SK-N-SH treated with all-trans-retinoic acid at 6 μM for 48 hours (cell line): ENCODE data around the gene SCYL3.

Experiments used
- ATAC-seq: fragments of 200-7000 bp; cut with Tn5 transposase; 3 replicates; pipeline ENCODE4 v1.9.1; 2020; ENCODE audit warnings: mild to moderate bottlenecking, moderate library complexity
- BACH2 ChIP-seq: fragments of 250-450 bp; sonication (Bioruptor Pico); IDR thresholded peaks from 2 replicates; pipeline ENCODE4 v1.9.0; 2021; ENCODE audit warnings: mild to moderate bottlenecking, borderline replicate concordance
- CSDC2 ChIP-seq: fragments of 250-450 bp; sonication (Bioruptor Pico); IDR thresholded peaks from 2 replicates; pipeline ENCODE4 v1.5.0; 2020; ENCODE audit warnings: mild to moderate bottlenecking, moderate library complexity
- OSR1 ChIP-seq: fragments of 250-450 bp; sonication (Bioruptor Pico); IDR thresholded peaks from 2 replicates; pipeline ENCODE4 v1.8.0; 2022; ENCODE audit warnings: moderate library complexity, mild to moderate bottlenecking, inconsistent platforms
- RARB ChIP-seq: fragments of 250-450 bp; sonication (Bioruptor Pico); IDR thresholded peaks from 2 replicates; pipeline ENCODE4 v1.8.0; 2021; ENCODE audit warnings: mild to moderate bottlenecking, moderate library complexity
- TCF4 ChIP-seq: fragments of 250-450 bp; sonication (Bioruptor Pico); IDR thresholded peaks from 2 replicates; pipeline ENCODE4 v1.8.0; 2021; ENCODE audit warnings: mild to moderate bottlenecking, moderate library complexity, borderline replicate concordance
- TOX ChIP-seq: fragments of 250-450 bp; sonication (Bioruptor Pico); IDR thresholded peaks from 2 replicates; pipeline ENCODE4 v1.8.0; 2021; ENCODE audit warnings: mild to moderate bottlenecking, moderate library complexity, borderline replicate concordance
- ZC3H10 ChIP-seq: fragments of 250-450 bp; sonication (Bioruptor Pico); IDR thresholded peaks from 2 replicates; pipeline ENCODE4 v1.5.1; 2021; ENCODE audit warnings: mild to moderate bottlenecking, moderate library complexity
- ZFP3 ChIP-seq: fragments of 250-450 bp; sonication (Bioruptor Pico); IDR thresholded peaks from 2 replicates; pipeline ENCODE4 v1.5.0; 2020; ENCODE audit warnings: mild to moderate bottlenecking, moderate library complexity
- ZFP30 ChIP-seq: fragments of 450-650 bp; formaldehyde crosslinking; IDR thresholded peaks from 2 replicates; pipeline ENCODE4 v1.5.0; 2022; ENCODE audit warnings: mild to moderate bottlenecking, moderate library complexity
- ZNF565 ChIP-seq: fragments of 450-650 bp; formaldehyde crosslinking; conservative IDR thresholded peaks from 2 replicates; pipeline ENCODE4 v1.5.0; 2020; ENCODE audit warnings: low read depth, mild to moderate bottlenecking, moderate library complexity
- TF ChIP-seq, protein P1 (sequence below): fragments of 250-450 bp; sonication (Bioruptor Pico); IDR thresholded peaks from 2 replicates; pipeline ENCODE4 v1.5.0; 2020; ENCODE audit warnings: mild to moderate bottlenecking, moderate library complexity
- TF ChIP-seq, protein P2 (sequence below): fragments of 250-450 bp; sonication (Bioruptor Pico); IDR thresholded peaks from 2 replicates; pipeline ENCODE4 v1.5.1; 2020; ENCODE audit warnings: low read depth, mild to moderate bottlenecking, moderate library complexity
- TF ChIP-seq, protein P3 (sequence below): fragments of 250-450 bp; sonication (Bioruptor Pico); IDR thresholded peaks from 2 replicates; pipeline ENCODE4 v1.8.0; 2021; ENCODE audit warnings: low read depth, mild to moderate bottlenecking, moderate library complexity, borderline replicate concordance
- TF ChIP-seq, protein P4 (sequence below): fragments of 250-450 bp; sonication (Bioruptor Pico); IDR thresholded peaks from 2 replicates; pipeline ENCODE4 v1.5.1; 2021; ENCODE audit warnings: mild to moderate bottlenecking, moderate library complexity

SCYL3 gene, protein sequence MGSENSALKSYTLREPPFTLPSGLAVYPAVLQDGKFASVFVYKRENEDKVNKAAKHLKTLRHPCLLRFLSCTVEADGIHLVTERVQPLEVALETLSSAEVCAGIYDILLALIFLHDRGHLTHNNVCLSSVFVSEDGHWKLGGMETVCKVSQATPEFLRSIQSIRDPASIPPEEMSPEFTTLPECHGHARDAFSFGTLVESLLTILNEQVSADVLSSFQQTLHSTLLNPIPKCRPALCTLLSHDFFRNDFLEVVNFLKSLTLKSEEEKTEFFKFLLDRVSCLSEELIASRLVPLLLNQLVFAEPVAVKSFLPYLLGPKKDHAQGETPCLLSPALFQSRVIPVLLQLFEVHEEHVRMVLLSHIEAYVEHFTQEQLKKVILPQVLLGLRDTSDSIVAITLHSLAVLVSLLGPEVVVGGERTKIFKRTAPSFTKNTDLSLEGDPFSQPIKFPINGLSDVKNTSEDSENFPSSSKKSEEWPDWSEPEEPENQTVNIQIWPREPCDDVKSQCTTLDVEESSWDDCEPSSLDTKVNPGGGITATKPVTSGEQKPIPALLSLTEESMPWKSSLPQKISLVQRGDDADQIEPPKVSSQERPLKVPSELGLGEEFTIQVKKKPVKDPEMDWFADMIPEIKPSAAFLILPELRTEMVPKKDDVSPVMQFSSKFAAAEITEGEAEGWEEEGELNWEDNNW

DNA sequence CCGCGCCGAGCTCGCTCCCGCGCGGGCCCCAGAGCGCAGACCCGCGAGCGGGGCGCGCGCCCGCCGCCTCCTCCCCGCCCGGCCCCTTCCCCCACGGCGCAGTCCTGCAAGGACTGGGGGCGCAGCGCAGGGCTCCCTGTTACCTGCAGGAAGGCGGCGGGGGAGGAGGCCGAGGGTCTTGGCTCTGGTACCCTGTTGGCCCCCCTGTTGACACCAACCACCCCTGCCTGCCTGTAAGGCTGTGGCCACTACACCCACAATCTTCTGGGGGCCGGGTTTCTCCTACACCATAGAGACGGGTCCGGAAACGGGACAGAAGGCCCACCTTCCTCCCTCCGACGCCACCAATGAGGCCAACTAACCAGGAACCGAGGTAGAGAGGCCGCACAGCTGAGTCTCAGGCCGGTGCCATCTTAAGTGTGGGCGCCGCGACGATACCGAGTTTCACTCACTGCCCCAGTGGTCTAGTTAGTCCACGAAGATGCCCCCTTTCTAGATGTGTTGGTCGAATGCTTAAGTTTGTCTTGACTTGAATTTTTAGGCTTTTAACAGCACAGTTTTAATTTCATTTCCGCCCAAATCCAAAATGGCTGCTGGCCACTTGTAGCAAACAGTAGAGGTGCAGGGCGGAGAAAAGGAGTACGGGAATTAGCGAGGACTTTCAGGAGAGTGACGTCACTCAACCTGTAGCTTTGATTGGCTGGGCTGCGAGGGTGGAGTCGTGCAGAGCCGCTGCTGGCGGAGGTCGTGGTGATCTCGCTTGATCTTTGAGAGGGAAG lies at the start of gene SCYL3:
SCYL3 (minus strand) TSS at position 252 of the 779 bp plus-strand sequence. CDS start 5,056 bp downstream, outside the sequence.
- peak; percentile 53; the same call in 1 of the 2 replicates for TF ChIP-seq ZC3H10 (CRISPR knock-in tag)
- TF ChIP-seq, protein P1, sequence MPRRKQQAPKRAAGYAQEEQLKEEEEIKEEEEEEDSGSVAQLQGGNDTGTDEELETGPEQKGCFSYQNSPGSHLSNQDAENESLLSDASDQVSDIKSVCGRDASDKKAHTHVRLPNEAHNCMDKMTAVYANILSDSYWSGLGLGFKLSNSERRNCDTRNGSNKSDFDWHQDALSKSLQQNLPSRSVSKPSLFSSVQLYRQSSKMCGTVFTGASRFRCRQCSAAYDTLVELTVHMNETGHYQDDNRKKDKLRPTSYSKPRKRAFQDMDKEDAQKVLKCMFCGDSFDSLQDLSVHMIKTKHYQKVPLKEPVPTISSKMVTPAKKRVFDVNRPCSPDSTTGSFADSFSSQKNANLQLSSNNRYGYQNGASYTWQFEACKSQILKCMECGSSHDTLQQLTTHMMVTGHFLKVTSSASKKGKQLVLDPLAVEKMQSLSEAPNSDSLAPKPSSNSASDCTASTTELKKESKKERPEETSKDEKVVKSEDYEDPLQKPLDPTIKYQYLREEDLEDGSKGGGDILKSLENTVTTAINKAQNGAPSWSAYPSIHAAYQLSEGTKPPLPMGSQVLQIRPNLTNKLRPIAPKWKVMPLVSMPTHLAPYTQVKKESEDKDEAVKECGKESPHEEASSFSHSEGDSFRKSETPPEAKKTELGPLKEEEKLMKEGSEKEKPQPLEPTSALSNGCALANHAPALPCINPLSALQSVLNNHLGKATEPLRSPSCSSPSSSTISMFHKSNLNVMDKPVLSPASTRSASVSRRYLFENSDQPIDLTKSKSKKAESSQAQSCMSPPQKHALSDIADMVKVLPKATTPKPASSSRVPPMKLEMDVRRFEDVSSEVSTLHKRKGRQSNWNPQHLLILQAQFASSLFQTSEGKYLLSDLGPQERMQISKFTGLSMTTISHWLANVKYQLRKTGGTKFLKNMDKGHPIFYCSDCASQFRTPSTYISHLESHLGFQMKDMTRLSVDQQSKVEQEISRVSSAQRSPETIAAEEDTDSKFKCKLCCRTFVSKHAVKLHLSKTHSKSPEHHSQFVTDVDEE, result peak; percentile 13; the same call in 1 of the 2 replicates
- TF ChIP-seq ZNF565 (CRISPR knock-in tag), result no peak
- peak; percentile 59 for TF ChIP-seq OSR1 (CRISPR knock-in tag)
- TF ChIP-seq, protein P2, sequence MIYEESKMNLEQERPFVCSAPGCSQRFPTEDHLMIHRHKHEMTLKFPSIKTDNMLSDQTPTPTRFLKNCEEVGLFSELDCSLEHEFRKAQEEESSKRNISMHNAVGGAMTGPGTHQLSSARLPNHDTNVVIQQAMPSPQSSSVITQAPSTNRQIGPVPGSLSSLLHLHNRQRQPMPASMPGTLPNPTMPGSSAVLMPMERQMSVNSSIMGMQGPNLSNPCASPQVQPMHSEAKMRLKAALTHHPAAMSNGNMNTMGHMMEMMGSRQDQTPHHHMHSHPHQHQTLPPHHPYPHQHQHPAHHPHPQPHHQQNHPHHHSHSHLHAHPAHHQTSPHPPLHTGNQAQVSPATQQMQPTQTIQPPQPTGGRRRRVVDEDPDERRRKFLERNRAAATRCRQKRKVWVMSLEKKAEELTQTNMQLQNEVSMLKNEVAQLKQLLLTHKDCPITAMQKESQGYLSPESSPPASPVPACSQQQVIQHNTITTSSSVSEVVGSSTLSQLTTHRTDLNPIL (CRISPR knock-in tag), result no peak
- peak; percentile 66; the same call in 1 of the 2 replicates for TF ChIP-seq CSDC2 (CRISPR knock-in tag)
- TF ChIP-seq, protein P3, sequence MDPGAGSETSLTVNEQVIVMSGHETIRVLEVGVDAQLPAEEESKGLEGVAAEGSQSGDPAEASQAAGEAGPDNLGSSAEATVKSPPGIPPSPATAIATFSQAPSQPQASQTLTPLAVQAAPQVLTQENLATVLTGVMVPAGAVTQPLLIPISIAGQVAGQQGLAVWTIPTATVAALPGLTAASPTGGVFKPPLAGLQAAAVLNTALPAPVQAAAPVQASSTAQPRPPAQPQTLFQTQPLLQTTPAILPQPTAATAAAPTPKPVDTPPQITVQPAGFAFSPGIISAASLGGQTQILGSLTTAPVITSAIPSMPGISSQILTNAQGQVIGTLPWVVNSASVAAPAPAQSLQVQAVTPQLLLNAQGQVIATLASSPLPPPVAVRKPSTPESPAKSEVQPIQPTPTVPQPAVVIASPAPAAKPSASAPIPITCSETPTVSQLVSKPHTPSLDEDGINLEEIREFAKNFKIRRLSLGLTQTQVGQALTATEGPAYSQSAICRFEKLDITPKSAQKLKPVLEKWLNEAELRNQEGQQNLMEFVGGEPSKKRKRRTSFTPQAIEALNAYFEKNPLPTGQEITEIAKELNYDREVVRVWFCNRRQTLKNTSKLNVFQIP (CRISPR knock-in tag), result peak; percentile 95; the same call in 1 of the 2 replicates
- peak; percentile 98 for ATAC-seq

DNA sequence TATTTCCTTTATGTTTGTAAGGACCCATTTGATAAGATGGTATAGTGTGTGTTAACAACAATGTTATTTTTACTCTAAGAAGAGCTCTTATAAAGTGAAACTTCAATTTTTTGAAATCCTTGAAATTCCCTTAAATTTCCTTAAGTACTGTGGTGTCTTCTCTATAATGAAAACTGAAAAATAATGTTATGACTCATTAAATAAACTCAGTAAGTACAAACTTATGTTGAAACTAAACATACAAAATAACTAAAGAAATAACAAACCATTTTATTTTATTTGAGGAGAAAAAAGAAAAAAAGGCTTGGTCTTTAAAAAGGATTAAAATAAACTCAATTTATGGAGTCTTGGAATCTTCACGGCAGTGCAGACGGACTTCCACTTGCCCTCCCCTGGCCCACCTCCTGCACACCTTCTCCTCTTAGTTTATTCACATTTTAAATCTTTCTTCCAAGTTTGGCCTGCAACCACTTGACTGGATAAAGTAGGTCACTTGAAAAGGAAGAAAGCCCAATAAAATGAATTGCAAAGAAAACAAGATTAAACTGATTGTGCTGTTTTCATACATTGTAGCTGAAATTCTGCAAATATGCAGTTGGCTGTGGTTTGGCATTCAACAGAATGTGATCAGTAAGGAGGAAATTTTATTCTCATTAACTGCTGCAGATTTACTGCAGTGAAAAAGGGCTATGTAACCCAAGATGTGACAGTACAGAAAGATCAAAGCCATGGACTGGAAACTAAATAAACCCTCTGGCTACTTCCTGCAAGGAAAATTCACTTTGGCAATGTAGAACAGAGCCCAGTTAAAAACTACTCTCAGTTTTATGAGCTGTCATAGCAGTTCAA lies 48.5 kb upstream of the SCYL3 start:
- no peak for TF ChIP-seq ZFP30 (CRISPR knock-in tag)
- no peak for TF ChIP-seq ZFP3 (CRISPR knock-in tag)
- no peak for TF ChIP-seq TCF4
- TF ChIP-seq, protein P1, result no peak
- TF ChIP-seq ZNF565 (CRISPR knock-in tag), result no peak
- TF ChIP-seq BACH2 (CRISPR knock-in tag), result no peak
- TF ChIP-seq RARB, result peak; percentile 89; the same call in 1 of the 2 replicates
- peak; percentile 88 for TF ChIP-seq TOX (CRISPR knock-in tag)
- TF ChIP-seq OSR1 (CRISPR knock-in tag), result no peak
- no peak for TF ChIP-seq CSDC2 (CRISPR knock-in tag)
- TF ChIP-seq, protein P2 (CRISPR knock-in tag), result no peak
- peak; percentile 79 for TF ChIP-seq ZC3H10 (CRISPR knock-in tag)
- TF ChIP-seq, protein P4, sequence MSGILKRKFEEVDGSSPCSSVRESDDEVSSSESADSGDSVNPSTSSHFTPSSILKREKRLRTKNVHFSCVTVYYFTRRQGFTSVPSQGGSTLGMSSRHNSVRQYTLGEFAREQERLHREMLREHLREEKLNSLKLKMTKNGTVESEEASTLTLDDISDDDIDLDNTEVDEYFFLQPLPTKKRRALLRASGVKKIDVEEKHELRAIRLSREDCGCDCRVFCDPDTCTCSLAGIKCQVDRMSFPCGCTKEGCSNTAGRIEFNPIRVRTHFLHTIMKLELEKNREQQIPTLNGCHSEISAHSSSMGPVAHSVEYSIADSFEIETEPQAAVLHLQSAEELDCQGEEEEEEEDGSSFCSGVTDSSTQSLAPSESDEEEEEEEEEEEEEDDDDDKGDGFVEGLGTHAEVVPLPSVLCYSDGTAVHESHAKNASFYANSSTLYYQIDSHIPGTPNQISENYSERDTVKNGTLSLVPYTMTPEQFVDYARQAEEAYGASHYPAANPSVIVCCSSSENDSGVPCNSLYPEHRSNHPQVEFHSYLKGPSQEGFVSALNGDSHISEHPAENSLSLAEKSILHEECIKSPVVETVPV (CRISPR knock-in tag), result no peak
- ATAC-seq, result peak; percentile 88
